Activated naive CD8-positive, alpha-beta T cell treated with anti-CD3 and anti-CD28 coated beads, Interleukin-2, amount 50 U/mL, for 16 hours (primary cell): Measurements from ENCODE around the gene FLNC.

Experiments
- DNase-seq: peaks from one replicate; pipeline ENCODE4 v3.0.0-alpha.2; 2020; ENCODE audit warnings: low read depth, low spot score

FLNC gene

GRCh38 chr7:128804484-128804883 is 25.7 kb upstream of the FLNC start:
- no peak for DNase-seq

- no peak for DNase-seq
Observed at GRCh38 chr7:128805225-128805624, 25.0 kb upstream of the FLNC start.

GRCh38 chr7:128807191-128807590 is 23.0 kb upstream of the FLNC start:
- no peak for DNase-seq

GRCh38 chr7:128809363-128809762 is 20.8 kb upstream of the FLNC start:
- DNase-seq = no peak

- DNase-seq = no peak
Observed at GRCh38 chr7:128810473-128810872, 19.7 kb upstream of the FLNC start.

GRCh38 chr7:128810997-128811396 is 19.2 kb upstream of the FLNC start:
- no peak for DNase-seq

- DNase-seq = no peak
Observed at GRCh38 chr7:128811631-128812430, 18.4 kb upstream of the FLNC start.

GRCh38 chr7:128812514-128813168 is 17.6 kb upstream of the FLNC start:
- DNase-seq = no peak

GRCh38 chr7:128814499-128814898 is 15.7 kb upstream of the FLNC start:
- no peak for DNase-seq

- no peak for DNase-seq
Observed at GRCh38 chr7:128815289-128815942, 14.8 kb upstream of the FLNC start.

- no peak for DNase-seq
Observed at GRCh38 chr7:128818694-128819093, 11.5 kb upstream of the FLNC start.

GRCh38 chr7:128821724-128822123 is 8.5 kb upstream of the FLNC start:
- no peak for DNase-seq

GRCh38 chr7:128826512-128826911 is 3.7 kb upstream of the FLNC start:
- DNase-seq = no peak

- no peak for DNase-seq
Observed at GRCh38 chr7:128826916-128827247, 3.3 kb upstream of the FLNC start.

GRCh38 chr7:128827248-128827958 is 2.8 kb upstream of the FLNC start:
- DNase-seq = no peak

- no peak for DNase-seq
Observed at GRCh38 chr7:128827971-128828711, 2.1 kb upstream of the FLNC start.

GRCh38 chr7:128829391-128830166 is 627 bp upstream of the FLNC start:
- no peak for DNase-seq

- no peak for DNase-seq
Observed at GRCh38 chr7:128831178-128831993, 1.2 kb downstream of the FLNC start.

- DNase-seq = no peak
Observed at GRCh38 chr7:128831994-128832879, 2.0 kb downstream of the FLNC start.
